Ovary (tissue), 3 donors: ENCODE results near the gene FBXO4.

Source experiments
- EP300 ChIP-seq: sonication (generic); formaldehyde crosslinking; IDR thresholded peaks from one replicate; pipeline ENCODE4 v1.6.1; 2017; ENCODE audit warnings: antibody characterized with exemption
- TF ChIP-seq, protein P1 (sequence below), 3 donors: fragments of 450-650 bp in 2 of 3; fragments of 200-600 bp in 1 of 3; IDR thresholded peaks; one replicate each; pipeline versions ENCODE4 v1.5.1 to v1.8.0; 2016 to 2022; ENCODE audit warnings: antibody characterized with exemption in 3 of 3, mild to moderate bottlenecking in 1 of 3
- donor health status: DM: no; HTN: no; CAD: no.

DNA sequence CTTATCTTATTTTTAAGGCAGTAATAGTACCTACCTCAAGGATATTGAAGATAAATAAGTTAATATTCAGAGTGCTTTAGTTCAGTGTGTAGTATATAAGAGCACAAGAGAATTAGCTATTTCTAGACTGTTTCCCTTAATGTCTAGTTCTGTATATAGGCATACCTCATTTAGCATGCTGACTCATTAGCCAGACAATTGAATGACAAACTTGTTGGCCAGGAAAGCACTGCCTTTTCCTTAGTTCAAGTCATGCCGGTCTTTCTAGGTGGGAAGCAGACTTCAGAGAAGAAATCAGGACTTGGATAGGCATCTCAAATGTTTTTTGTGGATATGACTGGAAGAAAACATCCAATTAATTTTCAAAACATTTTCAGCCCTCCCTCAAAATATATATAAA lies 3.2 kb upstream of the FBXO4 start:
- TF ChIP-seq, protein P1, sequence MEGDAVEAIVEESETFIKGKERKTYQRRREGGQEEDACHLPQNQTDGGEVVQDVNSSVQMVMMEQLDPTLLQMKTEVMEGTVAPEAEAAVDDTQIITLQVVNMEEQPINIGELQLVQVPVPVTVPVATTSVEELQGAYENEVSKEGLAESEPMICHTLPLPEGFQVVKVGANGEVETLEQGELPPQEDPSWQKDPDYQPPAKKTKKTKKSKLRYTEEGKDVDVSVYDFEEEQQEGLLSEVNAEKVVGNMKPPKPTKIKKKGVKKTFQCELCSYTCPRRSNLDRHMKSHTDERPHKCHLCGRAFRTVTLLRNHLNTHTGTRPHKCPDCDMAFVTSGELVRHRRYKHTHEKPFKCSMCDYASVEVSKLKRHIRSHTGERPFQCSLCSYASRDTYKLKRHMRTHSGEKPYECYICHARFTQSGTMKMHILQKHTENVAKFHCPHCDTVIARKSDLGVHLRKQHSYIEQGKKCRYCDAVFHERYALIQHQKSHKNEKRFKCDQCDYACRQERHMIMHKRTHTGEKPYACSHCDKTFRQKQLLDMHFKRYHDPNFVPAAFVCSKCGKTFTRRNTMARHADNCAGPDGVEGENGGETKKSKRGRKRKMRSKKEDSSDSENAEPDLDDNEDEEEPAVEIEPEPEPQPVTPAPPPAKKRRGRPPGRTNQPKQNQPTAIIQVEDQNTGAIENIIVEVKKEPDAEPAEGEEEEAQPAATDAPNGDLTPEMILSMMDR (IDR thresholded peaks at IDR 0.05): no peak
- no peak for TF ChIP-seq EP300
